Measurements from ENCODE around the gene RBFOX2. TPM values are rescaled to one million over a fixed set of nuclear protein-coding genes. Genes with fewer than 3 reads are reported as not detected.

The RBFOX2 gene
- total and polyA plus RNA-seq, 2 of the 8 experiments (the other 6 are each of a cell fraction or from before 2014, with no cell fraction given): 121 to 122 TPM

GRCh38 chr22:35915477-35916013, 113.1 kb downstream of the RBFOX2 start:
- peak overlapping the region; percentile 79 to 85 for H3K4me2 ChIP-seq (ENCODE audit: insufficient read depth in 1 of 2, low read depth in 2 of 2, low read length in 2 of 2)
- H4K5ac ChIP-seq (ENCODE audit: insufficient read length, low read depth, low read length): no peak overlapping the region
- no peak overlapping the region for H2BK120ac ChIP-seq (replicated peaks; ENCODE audit: low read depth, low read length)
- H3K18ac ChIP-seq (ENCODE audit: extremely low read depth, low read length): no peak overlapping the region
- H3K27ac ChIP-seq (ENCODE audit: low read depth, low read length): peak overlapping the region; percentile 66; the same call in 1 of the 2 replicates
- H3K14ac ChIP-seq (ENCODE audit: insufficient read length): no peak overlapping the region
- ChIA-PET POLR2A (ENCODE audit: partially characterized antibody) (interaction anchor here (0.7 to 1.7 kb wide), 7 partner anchors 8 to 288 kb away, joined by 3 to 5 read pairs (median 4); no protein-coding TSS in a partner anchor), CTCF (ENCODE audit: partially characterized antibody) (interaction anchor here (0.8 to 1.3 kb wide), 8 partner anchors 8 to 231 kb away, joined by 3 to 5 read pairs (median 4); partner anchors contain the start of gene APOL5)
- H4K20me1 ChIP-seq (replicated peaks in 1 of 2; ENCODE audit: control insufficient read depth in 1 of 2, insufficient read depth in 2 of 2, low read length in 2 of 2): peaks cover 0 to 9% of the 10 kb centered on the region in 2 experiments
- 46% methylated on average over 5 of the region's 5 CpGs; no CpG with 5 or more reads in 1 of the 2 experiments for WGBS, 2 experiments (ENCODE audit: extremely low coverage in 1 of 2, insufficient coverage in 1 of 2, insufficient read length in 1 of 2, insufficient replicate concordance in 2 of 2, low coverage in 1 of 2, low lambda C conversion rate in 2 of 2, missing lambda C conversion rate in 1 of 2)
- H3K56ac ChIP-seq (replicated peaks; ENCODE audit: insufficient read length, low read depth, low read length): no peak overlapping the region
- H4K8ac ChIP-seq (ENCODE audit: extremely low read depth, insufficient read depth, low read length): no peak overlapping the region
- no peak overlapping the region for H2AFZ ChIP-seq (ENCODE audit: low read length)
- no peaks in the 10 kb centered on the region for H3K27me3 ChIP-seq (replicated peaks in 1 of 4; ENCODE audit: control insufficient read depth in 3 of 4, extremely low read depth in 1 of 4, insufficient read depth in 3 of 4, low read length in 3 of 4)
- peaks cover 4% of the 10 kb centered on the region; the same call in 1 of the 2 replicates for H3K79me1 ChIP-seq (ENCODE audit: low read depth, low read length)
- H2BK12ac ChIP-seq (ENCODE audit: low read depth, low read length): no peak overlapping the region; the same call in 1 of the 2 replicates
- peaks cover 0 to 81% of the 10 kb centered on the region in 2 experiments; a peak in 3 of 4 replicates for H3K79me2 ChIP-seq (ENCODE audit: control insufficient read depth in 1 of 2, insufficient read depth in 2 of 2, low read length in 2 of 2)
- H3K23me2 ChIP-seq (ENCODE audit: low read depth, low read length): 0 out of 2 replicates have a peak, but pooled peaks cover 3% of the 10 kb centered on the region
- H2BK5ac ChIP-seq (ENCODE audit: low read depth, low read length): peak overlapping the region; percentile 54; the same call in 1 of the 2 replicates
- peaks cover 4 to 20% (median 17%) of the 10 kb centered on the region in 4 experiments; a peak in 6 of 7 replicates for H3K4me1 ChIP-seq (replicated peaks in 1 of 4; ENCODE audit: control insufficient read depth in 3 of 4, insufficient read depth in 4 of 4, low read length in 3 of 4)
- peak overlapping the region; percentile 4 for H4K91ac ChIP-seq (replicated peaks; ENCODE audit: insufficient read length, low read length)
- H3K4ac ChIP-seq (replicated peaks; ENCODE audit: insufficient read length, low read depth, low read length): no peak overlapping the region
- no peak overlapping the region for H3K23ac ChIP-seq (ENCODE audit: insufficient read length)
- H3K9ac ChIP-seq (replicated peaks in 1 of 4; ENCODE audit: extremely low read depth in 1 of 4, low read depth in 3 of 4, low read length in 3 of 4): no peak overlapping the region
- DNase-seq (ENCODE audit: low read depth in 1 of 2, low spot score in 2 of 2) (no peak), FAIRE-seq (peak; percentile 24)
- H2BK20ac ChIP-seq (ENCODE audit: low read length): no peak overlapping the region
- peak overlapping the region in 3 of 4 experiments; percentile 39 to 56 (median 47); a peak in 4 of 8 replicates for H3K4me3 ChIP-seq (ENCODE audit: extremely low read depth in 1 of 4, insufficient read depth in 2 of 4, low read depth in 3 of 4, low read length in 4 of 4)
- H2BK15ac ChIP-seq (ENCODE audit: low read length): peak overlapping the region; percentile 36; the same call in 1 of the 2 replicates
- no peak overlapping the region for H2AK5ac ChIP-seq (ENCODE audit: low read depth, low read length)
- H3K36me3 ChIP-seq (ENCODE audit: control insufficient read depth in 2 of 4, insufficient read depth in 4 of 4, low read length in 3 of 4): no peaks in the 10 kb centered on the region
- no peaks in the 10 kb centered on the region for H3K9me3 ChIP-seq (ENCODE audit: insufficient read depth in 2 of 2, low read depth in 1 of 2, low read length in 1 of 2)
- TF ChIP-seq JUN (IDR thresholded peaks at IDR 0.05; ENCODE audit: low read depth, low read length) (no peak), TBP (IDR thresholded peaks at IDR 0.05; ENCODE audit: low read depth, low read length) (no peak)

All from H1 (cell line).